H9 (cell line): ENCODE measurements around the gene ZNF18. TPM values are rescaled to one million over a fixed set of nuclear protein-coding genes. Genes with fewer than 3 reads are reported as not detected.

Experiments used
- DNase-seq: peaks from one replicate; pipeline ENCODE4 v3.0.0-alpha.2; 2017
- H2AFZ ChIP-seq: one replicate; pipeline ENCODE4 v1.6.1; 2013; ENCODE audit warnings: mild to moderate bottlenecking, low read length, control low read depth, moderate library complexity
- H2AK5ac ChIP-seq: 2 replicates; pipeline ENCODE4 v1.6.1; 2013; ENCODE audit warnings: low read length, control low read depth, mixed read lengths; ENCODE audit not compliant: insufficient read length
- H2BK120ac ChIP-seq: one replicate; pipeline ENCODE4 v1.6.1; 2013; ENCODE audit warnings: low read depth, mild to moderate bottlenecking, low read length, control low read depth, inconsistent platforms; ENCODE audit not compliant: poor library complexity, severe bottlenecking
- H2BK12ac ChIP-seq: 2 replicates; pipeline ENCODE4 v1.6.1; 2013; ENCODE audit warnings: low read length, control low read depth, mixed read lengths, low read depth; ENCODE audit not compliant: insufficient read length
- H2BK15ac ChIP-seq: 2 replicates; pipeline ENCODE4 v1.6.1; 2013; ENCODE audit warnings: low read depth, low read length, control low read depth
- H2BK20ac ChIP-seq: one replicate; pipeline ENCODE4 v1.6.1; 2013; ENCODE audit warnings: low read depth, mild to moderate bottlenecking, low read length, control low read depth, inconsistent platforms; ENCODE audit not compliant: poor library complexity, severe bottlenecking
- H2BK5ac ChIP-seq: 2 replicates; pipeline ENCODE4 v1.6.1; 2013; ENCODE audit warnings: low read length, control low read depth, mixed read lengths; ENCODE audit not compliant: insufficient read length
- H3K14ac ChIP-seq: 2 replicates; pipeline ENCODE4 v1.6.1; 2013; ENCODE audit warnings: low read length, control low read depth; ENCODE audit not compliant: insufficient read depth
- H3K18ac ChIP-seq: 2 replicates; pipeline ENCODE4 v1.6.1; 2013; ENCODE audit warnings: low read depth, mild to moderate bottlenecking, mixed read lengths, low read length, control low read depth; ENCODE audit not compliant: insufficient read length
- H3K23ac ChIP-seq: 2 replicates; pipeline ENCODE4 v1.6.1; 2013; ENCODE audit warnings: low read length, control low read depth, mixed read lengths, low read depth; ENCODE audit not compliant: insufficient read length
- H3K23me2 ChIP-seq: 2 replicates; pipeline ENCODE4 v1.6.1; 2013; ENCODE audit warnings: low read depth, mild to moderate bottlenecking, mixed read lengths, low read length, control low read depth; ENCODE audit not compliant: insufficient read length, poor library complexity, severe bottlenecking
- H3K27ac ChIP-seq: 2 replicates; pipeline ENCODE4 v1.5.1; 2013; ENCODE audit warnings: low read length, control low read depth, mixed read lengths, low read depth; ENCODE audit not compliant: insufficient read length
- H3K27me3 ChIP-seq: 2 replicates; pipeline ENCODE4 v1.6.1; 2013; ENCODE audit warnings: low read length, control low read depth, inconsistent platforms; ENCODE audit not compliant: insufficient read depth
- H3K4ac ChIP-seq: 2 replicates; pipeline ENCODE4 v1.6.1; 2013; ENCODE audit warnings: low read depth, mild to moderate bottlenecking, control low read depth, inconsistent platforms, low read length, moderate library complexity
- H3K4me1 ChIP-seq: 2 replicates; pipeline ENCODE4 v1.6.1; 2013; ENCODE audit warnings: low read length, control low read depth, inconsistent platforms; ENCODE audit not compliant: insufficient read depth
- H3K4me2 ChIP-seq: 2 replicates; pipeline ENCODE4 v1.6.1; 2013; ENCODE audit warnings: low read length, control low read depth, mixed read lengths; ENCODE audit not compliant: insufficient read length, insufficient read depth
- H3K56ac ChIP-seq: 2 replicates; pipeline ENCODE4 v1.6.1; 2013; ENCODE audit warnings: low read depth, mild to moderate bottlenecking, mixed read lengths, low read length, control low read depth; ENCODE audit not compliant: insufficient read length
- H3K79me1 ChIP-seq: 2 replicates; pipeline ENCODE4 v1.6.1; 2013; ENCODE audit warnings: low read depth, mild to moderate bottlenecking, moderate library complexity, low read length, control low read depth, inconsistent platforms; ENCODE audit not compliant: insufficient read depth, poor library complexity, severe bottlenecking
- H3K79me2 ChIP-seq: 2 replicates; pipeline ENCODE4 v1.6.1; 2013; ENCODE audit warnings: low read length, control low read depth, inconsistent platforms; ENCODE audit not compliant: insufficient read depth
- H3K9ac ChIP-seq: 2 replicates; pipeline ENCODE4 v1.6.1; 2013; ENCODE audit warnings: low read length, control low read depth, mixed read lengths; ENCODE audit not compliant: insufficient read length; ENCODE audit errors: extremely low read depth
- H3K9me3 ChIP-seq: one replicate; pipeline ENCODE4 v1.6.1; 2013; ENCODE audit warnings: low read depth, low read length, inconsistent platforms; ENCODE audit not compliant: control insufficient read depth
- H3T11ph ChIP-seq: one replicate; pipeline ENCODE4 v1.6.1; 2013; ENCODE audit warnings: mild to moderate bottlenecking, low read length, control low read depth, inconsistent platforms
- H4K20me1 ChIP-seq: one replicate; pipeline ENCODE4 v1.6.1; 2013; ENCODE audit not compliant: control insufficient read depth, insufficient read length, insufficient read depth
- H4K5ac ChIP-seq: 2 replicates; pipeline ENCODE4 v1.6.1; 2013; ENCODE audit warnings: low read depth, mild to moderate bottlenecking, mixed read lengths, low read length, control low read depth; ENCODE audit not compliant: insufficient read length
- H4K8ac ChIP-seq: replicated peaks from 2 replicates; pipeline ENCODE4 v1.6.1; 2013; ENCODE audit warnings: low read length, control low read depth, mixed read lengths, low read depth; ENCODE audit not compliant: insufficient read length
- H4K91ac ChIP-seq: 2 replicates; pipeline ENCODE4 v1.6.1; 2013; ENCODE audit warnings: low read depth, mild to moderate bottlenecking, moderate library complexity, mixed read lengths, low read length, control low read depth; ENCODE audit not compliant: insufficient read length
- H3K27ac Mint-ChIP-seq, 3 experiments: 2 replicates in 2 of 3; 3 replicates in 1 of 3; pipeline ENCODE4 v1.8.0; 2020 to 2021; ENCODE audit warnings: mixed read lengths in 3 of 3, mild to moderate bottlenecking in 1 of 3, moderate library complexity in 1 of 3
- H3K27me3 Mint-ChIP-seq: 2 replicates; pipeline ENCODE4 v1.8.0; 2021; ENCODE audit warnings: low read depth, mild to moderate bottlenecking, moderate library complexity, mixed read lengths
- H3K36me3 Mint-ChIP-seq, 3 experiments: 2 replicates in 2 of 3; 3 replicates in 1 of 3; pipeline ENCODE4 v1.8.0; 2020 to 2021; ENCODE audit warnings: low read depth in 3 of 3, mixed read lengths in 3 of 3; ENCODE audit not compliant: insufficient read depth in 1 of 3
- H3K4me1 Mint-ChIP-seq, 2 experiments: 2 replicates each; pipeline ENCODE4 v1.8.0; 2020; ENCODE audit warnings: mixed read lengths in 2 of 2
- H3K4me3 Mint-ChIP-seq, 2 experiments: 2 replicates in 1 of 2; 3 replicates in 1 of 2; pipeline ENCODE4 v1.8.0; 2020 to 2021; ENCODE audit warnings: mild to moderate bottlenecking in 2 of 2, mixed read lengths in 2 of 2, moderate library complexity in 1 of 2
- H3K9me3 Mint-ChIP-seq, 2 experiments: 2 replicates in 1 of 2; 3 replicates in 1 of 2; pipeline ENCODE4 v1.8.0; 2020; ENCODE audit warnings: mild to moderate bottlenecking in 2 of 2, mixed read lengths in 2 of 2, moderate library complexity in 1 of 2
- WGBS: extraction: QIAGEN DNeasy Blood & Tissue Kit; methylation state at CpG from one replicate; pipeline ENCODE4 v1.1.7; 2013; ENCODE audit warnings: missing lambda C conversion rate, low lambda C conversion rate, mixed read lengths; ENCODE audit not compliant: insufficient read length; ENCODE audit errors: extremely low coverage; 5-methylcytosine and 5-hydroxymethylcytosine counted together
- total RNA-seq: library from RNA; stranded (reverse); gene quantifications from 2 replicates; pipeline ENCODE4 v1.2.1, GENCODE V29; 2021
- TF ChIP-seq, protein P1 (sequence below): fragments of 200-600 bp; sonication (generic); conservative IDR thresholded peaks from 3 replicates; pipeline ENCODE4 v1.8.0; 2021; ENCODE audit warnings: antibody characterized with exemption, mild to moderate bottlenecking

The ZNF18 gene
- total RNA-seq, 1 experiment from 2014 or later = 6.8 TPM

DNA sequence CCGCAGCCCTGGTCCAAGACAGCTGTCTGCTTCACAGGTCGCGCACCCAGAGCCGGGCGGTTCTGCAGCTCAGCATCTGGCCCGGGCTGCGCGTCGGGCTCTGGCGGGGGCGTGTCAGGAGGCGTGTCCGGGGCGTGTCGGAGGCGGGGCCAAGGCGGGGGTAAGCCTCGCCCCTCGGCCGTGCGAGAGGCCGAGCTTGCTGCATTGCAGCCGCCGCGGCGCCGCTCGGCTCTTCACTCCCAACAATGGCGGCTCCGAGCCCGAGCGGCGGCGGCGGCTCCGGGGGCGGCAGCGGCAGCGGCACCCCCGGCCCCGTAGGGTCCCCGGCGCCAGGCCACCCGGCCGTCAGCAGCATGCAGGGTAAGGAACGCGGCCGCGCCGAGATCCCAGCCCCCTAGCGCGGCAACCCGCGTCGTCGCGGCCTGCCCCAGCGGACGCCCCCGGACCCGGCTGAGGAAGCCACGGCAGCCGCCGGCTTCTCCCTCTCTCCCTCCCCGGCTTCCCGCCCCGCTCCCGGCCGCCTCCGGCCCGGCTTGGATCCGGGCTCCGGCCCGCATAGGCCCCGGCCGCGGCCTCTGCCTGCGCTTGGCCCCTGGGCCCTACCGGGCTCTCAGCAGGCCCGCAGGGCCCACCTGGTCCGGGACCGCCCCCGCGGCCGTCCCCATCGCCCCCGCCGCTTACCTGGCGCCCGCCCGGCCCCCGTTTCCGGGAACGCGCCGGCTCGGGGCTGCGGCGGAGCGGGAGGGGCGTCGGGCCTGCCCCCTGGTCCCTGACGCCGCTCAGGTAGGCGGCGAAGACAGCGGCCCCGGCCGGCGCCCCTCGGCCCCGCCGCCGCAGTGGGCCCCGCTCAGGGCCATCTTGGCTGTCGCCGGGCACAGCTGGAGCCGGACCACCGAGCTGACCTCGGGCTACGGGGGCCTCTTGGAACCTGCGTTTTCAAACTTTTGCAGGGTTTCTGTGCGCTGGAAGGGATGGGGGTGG is 23.7 kb upstream of the ZNF18 start, which contains the start of gene MAP2K4:
Gene MAP2K4, plus strand, starts transcription at position 236 of the 981 bp plus-strand sequence. Its CDS starts 10 bp downstream, at position 246.
- Mint-ChIP-seq H3K27me3 (peaks cover 12% of the 10 kb centered on the region), H3K4me3 (peak within 1 kb of the TSS; percentile 81 to 88), H3K4me1 (peaks cover 37 to 43% of the 10 kb centered on the region in 2 experiments), H3K9me3 (no peaks in the 10 kb centered on the region), H3K27ac (peak within 1 kb of the TSS in 1 of 3 experiments; percentile 89; a peak in 2 of 7 replicates), H3K36me3 (no peaks in the 10 kb centered on the region)
- H2BK120ac ChIP-seq = no peak within 1 kb of the TSS
- peak within 1 kb of the TSS; percentile 64 for H3K9ac ChIP-seq
- H3K4ac ChIP-seq = no peak within 1 kb of the TSS
- H3K27me3 ChIP-seq = no peaks in the 10 kb centered on the region
- H3K9me3 ChIP-seq = no peaks in the 10 kb centered on the region
- H4K5ac ChIP-seq = no peak within 1 kb of the TSS
- peaks cover 3% of the 10 kb centered on the region for H3K79me1 ChIP-seq
- H4K91ac ChIP-seq = no peak within 1 kb of the TSS
- H3K18ac ChIP-seq = peak within 1 kb of the TSS; percentile 50
- no peaks in the 10 kb centered on the region for H4K20me1 ChIP-seq
- no peak within 1 kb of the TSS for H2AK5ac ChIP-seq
- no peaks in the 10 kb centered on the region for H3K4me1 ChIP-seq
- H3K56ac ChIP-seq = no peak within 1 kb of the TSS
- peaks cover 13% of the 10 kb centered on the region; the same call in 1 of the 2 replicates for H3K79me2 ChIP-seq
- no peak within 1 kb of the TSS for H3K23ac ChIP-seq
- peak; percentile 97 for DNase-seq
- H2BK20ac ChIP-seq = no peak within 1 kb of the TSS
- H2BK15ac ChIP-seq = no peak within 1 kb of the TSS
- H2AFZ ChIP-seq = no peak within 1 kb of the TSS
- TF ChIP-seq, protein P1, sequence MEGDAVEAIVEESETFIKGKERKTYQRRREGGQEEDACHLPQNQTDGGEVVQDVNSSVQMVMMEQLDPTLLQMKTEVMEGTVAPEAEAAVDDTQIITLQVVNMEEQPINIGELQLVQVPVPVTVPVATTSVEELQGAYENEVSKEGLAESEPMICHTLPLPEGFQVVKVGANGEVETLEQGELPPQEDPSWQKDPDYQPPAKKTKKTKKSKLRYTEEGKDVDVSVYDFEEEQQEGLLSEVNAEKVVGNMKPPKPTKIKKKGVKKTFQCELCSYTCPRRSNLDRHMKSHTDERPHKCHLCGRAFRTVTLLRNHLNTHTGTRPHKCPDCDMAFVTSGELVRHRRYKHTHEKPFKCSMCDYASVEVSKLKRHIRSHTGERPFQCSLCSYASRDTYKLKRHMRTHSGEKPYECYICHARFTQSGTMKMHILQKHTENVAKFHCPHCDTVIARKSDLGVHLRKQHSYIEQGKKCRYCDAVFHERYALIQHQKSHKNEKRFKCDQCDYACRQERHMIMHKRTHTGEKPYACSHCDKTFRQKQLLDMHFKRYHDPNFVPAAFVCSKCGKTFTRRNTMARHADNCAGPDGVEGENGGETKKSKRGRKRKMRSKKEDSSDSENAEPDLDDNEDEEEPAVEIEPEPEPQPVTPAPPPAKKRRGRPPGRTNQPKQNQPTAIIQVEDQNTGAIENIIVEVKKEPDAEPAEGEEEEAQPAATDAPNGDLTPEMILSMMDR = no peak
- H3K23me2 ChIP-seq = peaks cover 3% of the 10 kb centered on the region
- no peak within 1 kb of the TSS for H3T11ph ChIP-seq
- peak within 1 kb of the TSS; percentile 97 for H3K14ac ChIP-seq
- no CpG with 5 or more reads among the region's 123 CpGs for WGBS
- H2BK5ac ChIP-seq = no peak within 1 kb of the TSS
- H4K8ac ChIP-seq = no peak within 1 kb of the TSS
- peak within 1 kb of the TSS; percentile 63 for H3K4me2 ChIP-seq
- H3K27ac ChIP-seq = no peak within 1 kb of the TSS
- no peak within 1 kb of the TSS for H2BK12ac ChIP-seq
